Peyer's patch (tissue), 4 donors: ENCODE results near the gene TP53BP1.

Source experiments
- POLR2A ChIP-seq, 2 donors: fragments of 450-650 bp; IDR thresholded peaks; one replicate each; pipeline ENCODE4 v1.5.1; 2017; ENCODE audit warnings: antibody characterized with exemption in 2 of 2, mild to moderate bottlenecking in 2 of 2, moderate library complexity in 2 of 2
- TF ChIP-seq, protein P1 (sequence below), 6 experiments: fragments of 450-650 bp in 4 of 6; fragments of 200-600 bp in 2 of 6; sonication (generic) in 1 of 6; IDR thresholded peaks; one replicate each; pipeline ENCODE4 v1.5.1; 2017 to 2019; ENCODE audit warnings: antibody characterized with exemption in 6 of 6, mild to moderate bottlenecking in 3 of 6, moderate library complexity in 1 of 6

DNA sequence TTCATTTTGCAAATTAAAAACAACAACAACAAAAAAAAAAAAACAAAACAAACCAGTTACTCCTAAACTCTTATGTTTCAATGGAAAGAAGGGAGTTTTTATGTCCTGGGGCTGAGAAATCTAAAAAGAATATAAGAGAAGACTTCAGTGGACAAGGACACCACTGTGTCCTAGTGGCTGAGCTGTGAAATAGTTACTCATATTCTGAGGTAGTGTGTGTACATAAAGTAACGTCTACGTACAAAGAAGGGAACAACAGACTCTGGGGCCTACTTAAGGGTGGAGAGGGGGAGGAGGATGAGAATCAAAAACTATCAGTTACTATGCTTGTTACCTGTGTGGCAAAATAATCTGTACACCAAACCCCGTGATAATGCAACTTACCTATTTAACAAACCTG is 6.0 kb upstream of the TP53BP1 start:
- TF ChIP-seq, protein P1, sequence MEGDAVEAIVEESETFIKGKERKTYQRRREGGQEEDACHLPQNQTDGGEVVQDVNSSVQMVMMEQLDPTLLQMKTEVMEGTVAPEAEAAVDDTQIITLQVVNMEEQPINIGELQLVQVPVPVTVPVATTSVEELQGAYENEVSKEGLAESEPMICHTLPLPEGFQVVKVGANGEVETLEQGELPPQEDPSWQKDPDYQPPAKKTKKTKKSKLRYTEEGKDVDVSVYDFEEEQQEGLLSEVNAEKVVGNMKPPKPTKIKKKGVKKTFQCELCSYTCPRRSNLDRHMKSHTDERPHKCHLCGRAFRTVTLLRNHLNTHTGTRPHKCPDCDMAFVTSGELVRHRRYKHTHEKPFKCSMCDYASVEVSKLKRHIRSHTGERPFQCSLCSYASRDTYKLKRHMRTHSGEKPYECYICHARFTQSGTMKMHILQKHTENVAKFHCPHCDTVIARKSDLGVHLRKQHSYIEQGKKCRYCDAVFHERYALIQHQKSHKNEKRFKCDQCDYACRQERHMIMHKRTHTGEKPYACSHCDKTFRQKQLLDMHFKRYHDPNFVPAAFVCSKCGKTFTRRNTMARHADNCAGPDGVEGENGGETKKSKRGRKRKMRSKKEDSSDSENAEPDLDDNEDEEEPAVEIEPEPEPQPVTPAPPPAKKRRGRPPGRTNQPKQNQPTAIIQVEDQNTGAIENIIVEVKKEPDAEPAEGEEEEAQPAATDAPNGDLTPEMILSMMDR (IDR thresholded peaks at IDR 0.05): no peak
- TF ChIP-seq POLR2A (IDR thresholded peaks at IDR 0.05): no peak
